OCI-LY7 (cell line): ENCODE measurements around the gene MRNIP. TPM values are rescaled to one million over a fixed set of nuclear protein-coding genes. Genes with fewer than 3 reads are reported as not detected.

ENCODE experiments used
- BruUV-seq: library from RNA; stranded (reverse); fragments of 400-500 nt; replicated peaks from 2 replicates; lab custom pipeline; 2021; lab: Mats Ljungman, UMichigan
- CTCF ChIA-PET: fragments of 300-600 bp; sonication (Branson Sonifier 250); formaldehyde crosslinking; loops from one replicate; lab custom pipeline; 2022; ENCODE audit warnings: antibody characterized with exemption; ENCODE audit not compliant: unreplicated experiment; lab: Charles Lee
- POLR2A ChIA-PET: fragments of 300-600 bp; sonication (Branson Sonifier 250); formaldehyde crosslinking; loops from one replicate; lab custom pipeline; 2022; ENCODE audit warnings: antibody characterized with exemption; lab: Charles Lee
- DNase-seq: peaks from one replicate; pipeline ENCODE4 v3.0.0-alpha.2; 2015; ENCODE audit warnings: low spot score
- H2AFZ ChIP-seq: fragments of 200-600 bp; sonication (generic), shearing (Covaris generic); 2 replicates; pipeline ENCODE4 v1.6.1; 2014; ENCODE audit warnings: mild to moderate bottlenecking, antibody characterized with exemption, low read length, moderate library complexity
- H3K27ac ChIP-seq: fragments of 200-600 bp; sonication (generic); 2 replicates; pipeline ENCODE4 v1.5.1; 2014; ENCODE audit warnings: mixed run types, low read depth, mild to moderate bottlenecking, moderate library complexity, low read length, inconsistent platforms; ENCODE audit not compliant: poor library complexity, severe bottlenecking
- H3K36me3 ChIP-seq: fragments of 200-600 bp; sonication (generic); 2 replicates; pipeline ENCODE4 v1.6.1; 2014; ENCODE audit warnings: mild to moderate bottlenecking, antibody characterized with exemption, low read length, moderate library complexity, mixed read lengths; ENCODE audit not compliant: insufficient read depth
- H3K4me1 ChIP-seq: fragments of 200-600 bp; sonication (generic); 2 replicates; pipeline ENCODE4 v1.5.1; 2014; ENCODE audit warnings: mild to moderate bottlenecking, low read length; ENCODE audit not compliant: insufficient read depth, poor library complexity, severe bottlenecking
- H3K4me2 ChIP-seq: fragments of 200-600 bp; sonication (generic); 2 replicates; pipeline ENCODE4 v1.6.1; 2014; ENCODE audit warnings: mild to moderate bottlenecking, low read length
- H3K4me3 ChIP-seq: fragments of 200-600 bp; sonication (generic); 2 replicates; pipeline ENCODE4 v1.5.1; 2014; ENCODE audit warnings: mild to moderate bottlenecking, low read depth, low read length; ENCODE audit not compliant: poor library complexity, severe bottlenecking
- H3K79me2 ChIP-seq: fragments of 200-600 bp; sonication (generic); 2 replicates; pipeline ENCODE4 v1.6.1; 2016; ENCODE audit warnings: low read depth, mild to moderate bottlenecking, low read length, moderate library complexity, mixed read lengths; ENCODE audit not compliant: insufficient read depth
- H3K9me2 ChIP-seq: fragments of 200-600 bp; sonication (generic); 2 replicates; pipeline ENCODE4 v1.6.1; 2016; ENCODE audit warnings: mild to moderate bottlenecking, low read length, mixed read lengths; ENCODE audit not compliant: insufficient read depth
- H3K9me3 ChIP-seq: fragments of 200-600 bp; sonication (generic); 2 replicates; pipeline ENCODE4 v1.6.1; 2014; ENCODE audit warnings: mild to moderate bottlenecking, mixed run types, low read length, mixed read lengths
- H4K20me1 ChIP-seq: fragments of 200-600 bp; sonication (generic); 2 replicates; pipeline ENCODE4 v1.6.1; 2014; ENCODE audit warnings: mild to moderate bottlenecking, antibody characterized with exemption, low read length, moderate library complexity, mixed read lengths; ENCODE audit not compliant: insufficient read depth
- EZH2phosphoT487 ChIP-seq: fragments of 200-600 bp; sonication (generic); IDR thresholded peaks from 2 replicates; pipeline ENCODE4 v1.6.1; 2018; ENCODE audit warnings: low read depth, borderline replicate concordance, mild to moderate bottlenecking, mixed run types, antibody characterized with exemption, low read length, moderate library complexity, mixed read lengths
- intact Hi-C: fragments of 100-400 bp; cut with micrococcal nuclease; formaldehyde crosslinking; loops from one replicate; pipeline ENCODE4 v1.10.0; 2022; ENCODE audit not compliant: unreplicated experiment
- total RNA-seq, 2 experiments: library from RNA; depleted of rRNA in 1 of 2; stranded (reverse); fragments of >200 nt in 1 of 2; shearing (Covaris generic) in 1 of 2; gene quantifications; 2 replicates each; pipeline ENCODE4 v1.2.3, GENCODE V29; 2014 to 2022
- TF ChIP-seq, protein P1 (sequence below): fragments of 200-600 bp; sonication (generic); conservative IDR thresholded peaks from 2 replicates; pipeline ENCODE4 v1.5.1; 2014; ENCODE audit warnings: mild to moderate bottlenecking, antibody characterized with exemption, low read length, moderate library complexity, mixed read lengths

Gene MRNIP
- total RNA-seq, 2 experiments from 2014 or later: 70.5 to 78.7 TPM

GRCh38 chr5:179797741-179798140, 60.9 kb downstream of the MRNIP start:
- BruUV-seq: TSS peak; percentile 65
- TF ChIP-seq EZH2phosphoT487: no peak
- TF ChIP-seq, protein P1, sequence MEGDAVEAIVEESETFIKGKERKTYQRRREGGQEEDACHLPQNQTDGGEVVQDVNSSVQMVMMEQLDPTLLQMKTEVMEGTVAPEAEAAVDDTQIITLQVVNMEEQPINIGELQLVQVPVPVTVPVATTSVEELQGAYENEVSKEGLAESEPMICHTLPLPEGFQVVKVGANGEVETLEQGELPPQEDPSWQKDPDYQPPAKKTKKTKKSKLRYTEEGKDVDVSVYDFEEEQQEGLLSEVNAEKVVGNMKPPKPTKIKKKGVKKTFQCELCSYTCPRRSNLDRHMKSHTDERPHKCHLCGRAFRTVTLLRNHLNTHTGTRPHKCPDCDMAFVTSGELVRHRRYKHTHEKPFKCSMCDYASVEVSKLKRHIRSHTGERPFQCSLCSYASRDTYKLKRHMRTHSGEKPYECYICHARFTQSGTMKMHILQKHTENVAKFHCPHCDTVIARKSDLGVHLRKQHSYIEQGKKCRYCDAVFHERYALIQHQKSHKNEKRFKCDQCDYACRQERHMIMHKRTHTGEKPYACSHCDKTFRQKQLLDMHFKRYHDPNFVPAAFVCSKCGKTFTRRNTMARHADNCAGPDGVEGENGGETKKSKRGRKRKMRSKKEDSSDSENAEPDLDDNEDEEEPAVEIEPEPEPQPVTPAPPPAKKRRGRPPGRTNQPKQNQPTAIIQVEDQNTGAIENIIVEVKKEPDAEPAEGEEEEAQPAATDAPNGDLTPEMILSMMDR: no peak
- intact Hi-C loops: no loop called here
- CTCF ChIA-PET: no interaction called here
- no peaks in the 10 kb centered on the region for H3K79me2 ChIP-seq
- H3K9me3 ChIP-seq: no peaks in the 10 kb centered on the region
- H3K4me1 ChIP-seq: peaks cover 28% of the 10 kb centered on the region
- POLR2A ChIA-PET: no interaction called here
- no peaks in the 10 kb centered on the region for H3K9me2 ChIP-seq
- no peak overlapping the region for H3K4me2 ChIP-seq
- no peak overlapping the region for H2AFZ ChIP-seq
- H4K20me1 ChIP-seq: no peaks in the 10 kb centered on the region
- H3K27ac ChIP-seq: no peak overlapping the region
- H3K36me3 ChIP-seq: peaks cover 35% of the 10 kb centered on the region; the same call in 1 of the 2 replicates
- H3K4me3 ChIP-seq: no peak overlapping the region
- DNase-seq: no peak

GRCh38 chr5:179796877-179797608, 61.6 kb downstream of the MRNIP start:
- no peaks in the 10 kb centered on the region for H3K79me2 ChIP-seq
- intact Hi-C loops: loop anchor here (1.0 kb wide), 2 partner anchors 9 to 34 kb away; partner anchors contain the start of gene MGAT4B
- ChIA-PET CTCF (no interaction called here), POLR2A (no interaction called here)
- BruUV-seq: no TSS peak
- no peaks in the 10 kb centered on the region for H4K20me1 ChIP-seq
- no peaks in the 10 kb centered on the region for H3K9me2 ChIP-seq
- H3K4me1 ChIP-seq: peaks cover 28% of the 10 kb centered on the region
- no peak for DNase-seq
- no peak overlapping the region for H3K27ac ChIP-seq
- no peak for TF ChIP-seq EZH2phosphoT487
- TF ChIP-seq, protein P1: no peak
- peak overlapping the region; percentile 70 for H3K4me3 ChIP-seq
- H3K4me2 ChIP-seq: peak overlapping the region; percentile 77
- no peaks in the 10 kb centered on the region for H3K9me3 ChIP-seq
- H3K36me3 ChIP-seq: peaks cover 35% of the 10 kb centered on the region; the same call in 1 of the 2 replicates
- no peak overlapping the region for H2AFZ ChIP-seq
